Neural cell (in vitro differentiated cells): Measurements from ENCODE around the gene ITPR3.

Source experiments
- EP300 ChIP-seq: fragments of 450-650 bp; conservative IDR thresholded peaks from 2 replicates; pipeline ENCODE4 v1.6.1; 2014; ENCODE audit warnings: antibody characterized with exemption, mild to moderate bottlenecking, moderate library complexity; ENCODE audit not compliant: poor library complexity, severe bottlenecking
- EZH2 ChIP-seq: fragments of 200-600, 300-800 bp; shearing (Covaris generic), sonication (generic); IDR thresholded peaks from 2 replicates; pipeline ENCODE4 v1.6.1; 2014; ENCODE audit warnings: antibody characterized with exemption, low read length, borderline replicate concordance, mild to moderate bottlenecking; ENCODE audit not compliant: insufficient read depth, poor library complexity, severe bottlenecking
- MXI1 ChIP-seq: fragments of 450-650 bp; conservative IDR thresholded peaks from 2 replicates; pipeline ENCODE4 v1.6.1; 2014; ENCODE audit warnings: antibody characterized with exemption, mild to moderate bottlenecking; ENCODE audit not compliant: poor library complexity, severe bottlenecking
- POLR2AphosphoS5 ChIP-seq: IDR thresholded peaks from 2 replicates; pipeline ENCODE4 v1.6.1; 2012
- RAD21 ChIP-seq: fragments of 450-650 bp; conservative IDR thresholded peaks from 2 replicates; pipeline ENCODE4 v1.6.1; 2014; ENCODE audit warnings: antibody characterized with exemption, mild to moderate bottlenecking, moderate library complexity
- SMC3 ChIP-seq: fragments of 450-650 bp; conservative IDR thresholded peaks from 2 replicates; pipeline ENCODE4 v1.6.1; 2014; ENCODE audit warnings: antibody characterized with exemption, mild to moderate bottlenecking, moderate library complexity; ENCODE audit not compliant: poor library complexity
- TAF1 ChIP-seq: IDR thresholded peaks from 2 replicates; pipeline ENCODE4 v1.6.1; 2012; ENCODE audit warnings: low read depth
- TF ChIP-seq, protein P1 (sequence below): fragments of 450-650 bp; IDR thresholded peaks from 2 replicates; pipeline ENCODE4 v1.5.1; 2014; ENCODE audit warnings: antibody characterized with exemption, mild to moderate bottlenecking, moderate library complexity; ENCODE audit not compliant: poor library complexity, severe bottlenecking
- TF ChIP-seq, protein P2 (sequence below): IDR thresholded peaks from 2 replicates; pipeline ENCODE4 v1.6.1; 2012; ENCODE audit warnings: borderline replicate concordance

DNA sequence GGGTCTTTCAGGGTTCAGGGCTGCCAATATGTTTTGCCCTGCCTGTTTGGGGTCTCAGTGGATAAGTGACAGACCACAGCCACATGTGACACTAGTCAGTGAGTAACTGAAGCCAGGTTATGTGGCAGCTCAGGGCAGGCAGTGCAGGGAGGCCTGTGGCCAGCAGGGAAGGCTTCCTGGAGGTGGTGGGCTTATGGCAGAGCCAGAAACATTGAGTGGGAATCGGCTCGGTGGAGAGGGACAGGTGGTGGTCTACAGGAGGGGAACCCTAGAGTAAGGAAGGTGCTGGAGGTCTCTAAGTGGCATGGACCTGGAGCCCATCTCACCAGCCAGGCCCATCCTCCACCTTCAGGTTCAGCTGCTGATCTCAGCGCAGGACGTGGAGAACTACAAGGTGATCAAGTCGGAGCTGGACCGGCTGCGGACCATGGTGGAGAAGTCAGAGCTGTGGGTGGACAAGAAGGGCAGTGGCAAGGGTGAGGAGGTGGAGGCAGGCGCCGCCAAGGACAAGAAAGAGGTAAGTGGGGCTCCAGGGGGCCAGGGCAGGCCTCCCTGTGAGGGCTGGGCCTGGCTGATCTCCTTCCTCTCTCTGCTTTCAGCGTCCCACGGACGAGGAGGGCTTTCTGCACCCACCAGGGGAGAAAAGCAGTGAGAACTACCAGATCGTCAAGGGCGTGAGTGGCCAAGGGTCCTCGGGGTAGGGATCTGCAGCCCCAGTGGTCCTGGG lies 55.5 kb downstream of the ITPR3 start:
- TF ChIP-seq, protein P1, sequence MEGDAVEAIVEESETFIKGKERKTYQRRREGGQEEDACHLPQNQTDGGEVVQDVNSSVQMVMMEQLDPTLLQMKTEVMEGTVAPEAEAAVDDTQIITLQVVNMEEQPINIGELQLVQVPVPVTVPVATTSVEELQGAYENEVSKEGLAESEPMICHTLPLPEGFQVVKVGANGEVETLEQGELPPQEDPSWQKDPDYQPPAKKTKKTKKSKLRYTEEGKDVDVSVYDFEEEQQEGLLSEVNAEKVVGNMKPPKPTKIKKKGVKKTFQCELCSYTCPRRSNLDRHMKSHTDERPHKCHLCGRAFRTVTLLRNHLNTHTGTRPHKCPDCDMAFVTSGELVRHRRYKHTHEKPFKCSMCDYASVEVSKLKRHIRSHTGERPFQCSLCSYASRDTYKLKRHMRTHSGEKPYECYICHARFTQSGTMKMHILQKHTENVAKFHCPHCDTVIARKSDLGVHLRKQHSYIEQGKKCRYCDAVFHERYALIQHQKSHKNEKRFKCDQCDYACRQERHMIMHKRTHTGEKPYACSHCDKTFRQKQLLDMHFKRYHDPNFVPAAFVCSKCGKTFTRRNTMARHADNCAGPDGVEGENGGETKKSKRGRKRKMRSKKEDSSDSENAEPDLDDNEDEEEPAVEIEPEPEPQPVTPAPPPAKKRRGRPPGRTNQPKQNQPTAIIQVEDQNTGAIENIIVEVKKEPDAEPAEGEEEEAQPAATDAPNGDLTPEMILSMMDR, result no peak
- TF ChIP-seq POLR2AphosphoS5 (no peak), EZH2 (no peak), EP300 (no peak), SMC3 (no peak), TAF1 (no peak), RAD21 (no peak), MXI1 (no peak)
- TF ChIP-seq, protein P2, sequence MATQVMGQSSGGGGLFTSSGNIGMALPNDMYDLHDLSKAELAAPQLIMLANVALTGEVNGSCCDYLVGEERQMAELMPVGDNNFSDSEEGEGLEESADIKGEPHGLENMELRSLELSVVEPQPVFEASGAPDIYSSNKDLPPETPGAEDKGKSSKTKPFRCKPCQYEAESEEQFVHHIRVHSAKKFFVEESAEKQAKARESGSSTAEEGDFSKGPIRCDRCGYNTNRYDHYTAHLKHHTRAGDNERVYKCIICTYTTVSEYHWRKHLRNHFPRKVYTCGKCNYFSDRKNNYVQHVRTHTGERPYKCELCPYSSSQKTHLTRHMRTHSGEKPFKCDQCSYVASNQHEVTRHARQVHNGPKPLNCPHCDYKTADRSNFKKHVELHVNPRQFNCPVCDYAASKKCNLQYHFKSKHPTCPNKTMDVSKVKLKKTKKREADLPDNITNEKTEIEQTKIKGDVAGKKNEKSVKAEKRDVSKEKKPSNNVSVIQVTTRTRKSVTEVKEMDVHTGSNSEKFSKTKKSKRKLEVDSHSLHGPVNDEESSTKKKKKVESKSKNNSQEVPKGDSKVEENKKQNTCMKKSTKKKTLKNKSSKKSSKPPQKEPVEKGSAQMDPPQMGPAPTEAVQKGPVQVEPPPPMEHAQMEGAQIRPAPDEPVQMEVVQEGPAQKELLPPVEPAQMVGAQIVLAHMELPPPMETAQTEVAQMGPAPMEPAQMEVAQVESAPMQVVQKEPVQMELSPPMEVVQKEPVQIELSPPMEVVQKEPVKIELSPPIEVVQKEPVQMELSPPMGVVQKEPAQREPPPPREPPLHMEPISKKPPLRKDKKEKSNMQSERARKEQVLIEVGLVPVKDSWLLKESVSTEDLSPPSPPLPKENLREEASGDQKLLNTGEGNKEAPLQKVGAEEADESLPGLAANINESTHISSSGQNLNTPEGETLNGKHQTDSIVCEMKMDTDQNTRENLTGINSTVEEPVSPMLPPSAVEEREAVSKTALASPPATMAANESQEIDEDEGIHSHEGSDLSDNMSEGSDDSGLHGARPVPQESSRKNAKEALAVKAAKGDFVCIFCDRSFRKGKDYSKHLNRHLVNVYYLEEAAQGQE, result no peak
